ENCODE results near the gene PTPRN2. TPM values are rescaled to one million over a fixed set of nuclear protein-coding genes. Genes with fewer than 3 reads are reported as not detected.

The PTPRN2 gene
- total and polyA plus RNA-seq, 2 of the 8 experiments (the other 6 are each of a cell fraction or from before 2014, with no cell fraction given): 2.6 to 4.5 TPM

GRCh38 chr7:157830331-157830730 lies 757.3 kb downstream of the PTPRN2 start:
- no peak overlapping the region for H3K27ac ChIP-seq (ENCODE audit: low read depth, low read length)
- H3K27me3 ChIP-seq (replicated peaks in 1 of 4; ENCODE audit: control insufficient read depth in 3 of 4, extremely low read depth in 1 of 4, insufficient read depth in 3 of 4, low read length in 3 of 4): no peaks in the 10 kb centered on the region; a peak in 2 of 7 replicates
- ChIA-PET POLR2A (ENCODE audit: partially characterized antibody) (no interaction called here), CTCF (ENCODE audit: partially characterized antibody) (no interaction called here)
- FAIRE-seq (no peak), DNase-seq (ENCODE audit: low read depth in 1 of 2, low spot score in 2 of 2) (no peak)
- no peak overlapping the region for H2BK5ac ChIP-seq (ENCODE audit: low read depth, low read length)
- H3K23ac ChIP-seq (ENCODE audit: insufficient read length): no peak overlapping the region
- no peak overlapping the region for H3K9ac ChIP-seq (replicated peaks in 1 of 4; ENCODE audit: extremely low read depth in 1 of 4, low read depth in 3 of 4, low read length in 3 of 4)
- H2BK120ac ChIP-seq (replicated peaks; ENCODE audit: low read depth, low read length): no peak overlapping the region
- H4K20me1 ChIP-seq (replicated peaks in 1 of 2; ENCODE audit: control insufficient read depth in 1 of 2, insufficient read depth in 2 of 2, low read length in 2 of 2): no peaks in the 10 kb centered on the region
- H3K4ac ChIP-seq (replicated peaks; ENCODE audit: insufficient read length, low read depth, low read length): no peak overlapping the region
- no peak overlapping the region for H2AFZ ChIP-seq (ENCODE audit: low read length)
- WGBS, 2 experiments (ENCODE audit: extremely low coverage in 1 of 2, insufficient coverage in 1 of 2, insufficient read length in 1 of 2, insufficient replicate concordance in 2 of 2, low coverage in 1 of 2, low lambda C conversion rate in 2 of 2, missing lambda C conversion rate in 1 of 2): 88% methylated on average over 12 of the region's 13 CpGs; no CpG with 5 or more reads in 1 of the 2 experiments
- no peak overlapping the region for H3K18ac ChIP-seq (ENCODE audit: extremely low read depth, low read length)
- no peak overlapping the region for H4K5ac ChIP-seq (ENCODE audit: insufficient read length, low read depth, low read length)
- no peaks in the 10 kb centered on the region for H3K79me1 ChIP-seq (ENCODE audit: low read depth, low read length)
- H4K8ac ChIP-seq (ENCODE audit: extremely low read depth, insufficient read depth, low read length): no peak overlapping the region
- H2BK12ac ChIP-seq (ENCODE audit: low read depth, low read length): peak overlapping the region; percentile 75; the same call in 1 of the 2 replicates
- H3K23me2 ChIP-seq (ENCODE audit: low read depth, low read length): no peaks in the 10 kb centered on the region
- H3K4me1 ChIP-seq (replicated peaks in 1 of 4; ENCODE audit: control insufficient read depth in 3 of 4, insufficient read depth in 4 of 4, low read length in 3 of 4): peaks cover 0 to 9% (median 7%) of the 10 kb centered on the region in 4 experiments; a peak in 5 of 7 replicates
- no peak overlapping the region for H3K56ac ChIP-seq (replicated peaks; ENCODE audit: insufficient read length, low read depth, low read length)
- H3K4me3 ChIP-seq (ENCODE audit: extremely low read depth in 1 of 4, insufficient read depth in 2 of 4, low read depth in 3 of 4, low read length in 4 of 4): no peak overlapping the region
- H2AK5ac ChIP-seq (ENCODE audit: low read depth, low read length): no peak overlapping the region
- H4K91ac ChIP-seq (replicated peaks; ENCODE audit: insufficient read length, low read length): no peak overlapping the region
- no peaks in the 10 kb centered on the region for H3K36me3 ChIP-seq (ENCODE audit: control insufficient read depth in 2 of 4, insufficient read depth in 4 of 4, low read length in 3 of 4)
- H3K14ac ChIP-seq (ENCODE audit: insufficient read length): no peak overlapping the region
- no peak overlapping the region for H2BK20ac ChIP-seq (ENCODE audit: low read length)
- H3K4me2 ChIP-seq (ENCODE audit: insufficient read depth in 1 of 2, low read depth in 2 of 2, low read length in 2 of 2): no peak overlapping the region
- no peaks in the 10 kb centered on the region for H3K9me3 ChIP-seq (ENCODE audit: insufficient read depth in 2 of 2, low read depth in 1 of 2, low read length in 1 of 2)
- no peak overlapping the region for H2BK15ac ChIP-seq (ENCODE audit: low read length)
- no peaks in the 10 kb centered on the region for H3K79me2 ChIP-seq (ENCODE audit: control insufficient read depth in 1 of 2, insufficient read depth in 2 of 2, low read length in 2 of 2)
- TF ChIP-seq CHD2 (IDR thresholded peaks at IDR 0.05; ENCODE audit: low read length) (no peak), EGR1 (IDR thresholded peaks at IDR 0.05; ENCODE audit: borderline replicate concordance, low read depth, low read length) (no peak), JUN (IDR thresholded peaks at IDR 0.05; ENCODE audit: low read depth, low read length) (no peak), CEBPB (IDR thresholded peaks at IDR 0.05; ENCODE audit: low read depth, low read length) (no peak), TEAD4 (IDR thresholded peaks at IDR 0.05; ENCODE audit: low read depth, low read length) (no peak), NRF1 (IDR thresholded peaks at IDR 0.05; ENCODE audit: low read depth, low read length) (no peak), TAF7 (optimal IDR thresholded peaks at IDR 0.05; ENCODE audit: borderline replicate concordance, low read depth, low read length) (no peak), USF2 (IDR thresholded peaks at IDR 0.05; ENCODE audit: low read length) (no peak), ZNF274 (IDR thresholded peaks at IDR 0.05; ENCODE audit: borderline replicate concordance, extremely low read depth, low read length) (no peak), CHD1 (IDR thresholded peaks at IDR 0.05; ENCODE audit: low read depth, low read length) (no peak), GABPA (IDR thresholded peaks at IDR 0.05; ENCODE audit: borderline replicate concordance, insufficient read depth, low read length) (no peak), SUZ12 (IDR thresholded peaks at IDR 0.05; ENCODE audit: low read length) (no peak), EP300 (IDR thresholded peaks at IDR 0.05; ENCODE audit: borderline replicate concordance in 1 of 2, low read depth in 2 of 2, low read length in 2 of 2) (no peak), POLR2A (IDR thresholded peaks at IDR 0.05; ENCODE audit: control extremely low read depth in 1 of 2, low read depth in 2 of 2, low read length in 2 of 2) (no peak), YY1 (IDR thresholded peaks at IDR 0.05; ENCODE audit: low read depth, low read length) (no peak)

Data from H1 (cell line).